GM23338 (cell line): ENCODE measurements around the gene CDH23. TPM values are rescaled to one million over a fixed set of nuclear protein-coding genes. Genes with fewer than 3 reads are reported as not detected.

Experiments used
- ATAC-seq: fragments of 200-7000 bp; cut with Tn5 transposase; 3 replicates; pipeline ENCODE4 v1.9.1; 2020
- DNase-seq: peaks from one replicate; pipeline ENCODE4 v3.0.0-alpha.2; 2015; ENCODE audit warnings: low spot score
- H2AFZ ChIP-seq: fragments of 200-600 bp; sonication (generic); 2 replicates; pipeline ENCODE4 v1.8.0; 2016; ENCODE audit warnings: antibody characterized with exemption, mild to moderate bottlenecking, moderate library complexity
- H3F3A ChIP-seq: fragments of 200-600 bp; sonication (generic); replicated peaks from 2 replicates; pipeline ENCODE4 v1.8.0; 2017; ENCODE audit warnings: antibody characterized with exemption, mixed run types, low read depth
- H3K27ac ChIP-seq: fragments of 200-600 bp; sonication (generic); 2 replicates; pipeline ENCODE4 v1.6.1; 2016; ENCODE audit warnings: low read depth
- H3K27me3 ChIP-seq: fragments of 200-600 bp; sonication (generic); 2 replicates; pipeline ENCODE4 v1.8.0; 2016; ENCODE audit warnings: mild to moderate bottlenecking, mixed run types, moderate library complexity; ENCODE audit not compliant: insufficient read depth
- H3K36me3 ChIP-seq: fragments of 200-600 bp; sonication (generic); 2 replicates; pipeline ENCODE4 v1.8.0; 2016; ENCODE audit warnings: mild to moderate bottlenecking; ENCODE audit not compliant: insufficient read depth
- H3K4me1 ChIP-seq: fragments of 200-600 bp; sonication (generic); 2 replicates; pipeline ENCODE4 v1.8.0; 2016; ENCODE audit warnings: mild to moderate bottlenecking, moderate library complexity; ENCODE audit not compliant: insufficient read depth
- H3K4me2 ChIP-seq: fragments of 200-600 bp; sonication (generic); 2 replicates; pipeline ENCODE4 v1.7.1; 2017; ENCODE audit warnings: mixed run types
- H3K4me3 ChIP-seq: fragments of 200-600 bp; sonication (generic); 2 replicates; pipeline ENCODE4 v1.6.1; 2016; ENCODE audit warnings: mixed run types
- H3K79me2 ChIP-seq: fragments of 200-600 bp; sonication (generic); replicated peaks from 2 replicates; pipeline ENCODE4 v1.8.0; 2017; ENCODE audit warnings: mild to moderate bottlenecking; ENCODE audit not compliant: insufficient read depth
- H3K9me2 ChIP-seq: fragments of 200-600 bp; sonication (generic); 2 replicates; pipeline ENCODE4 v1.8.0; 2017; ENCODE audit not compliant: insufficient read depth
- H4K20me1 ChIP-seq: fragments of 200-600 bp; sonication (generic); replicated peaks from 2 replicates; pipeline ENCODE4 v1.8.0; 2017; ENCODE audit warnings: mild to moderate bottlenecking; ENCODE audit not compliant: insufficient read depth
- H3K27ac Mint-ChIP-seq: 2 replicates; pipeline ENCODE4 v1.8.0; 2020; ENCODE audit warnings: inconsistent platforms, mild to moderate bottlenecking, moderate library complexity, mixed read lengths
- H3K27me3 Mint-ChIP-seq: 3 replicates; pipeline ENCODE4 v1.8.0; 2022; ENCODE audit warnings: low read depth, mild to moderate bottlenecking, moderate library complexity, mixed read lengths, inconsistent platforms; ENCODE audit not compliant: insufficient read depth, poor library complexity
- H3K36me3 Mint-ChIP-seq: 3 replicates; pipeline ENCODE4 v1.8.0; 2021; ENCODE audit warnings: low read depth, mild to moderate bottlenecking, inconsistent platforms, moderate library complexity, mixed read lengths
- H3K4me1 Mint-ChIP-seq: 3 replicates; pipeline ENCODE4 v1.8.0; 2020; ENCODE audit warnings: mild to moderate bottlenecking, inconsistent platforms, mixed read lengths
- H3K4me3 Mint-ChIP-seq: 3 replicates; pipeline ENCODE4 v1.8.0; 2021; ENCODE audit warnings: moderate library complexity, mild to moderate bottlenecking, inconsistent platforms, mixed read lengths
- H3K9me3 Mint-ChIP-seq: 3 replicates; pipeline ENCODE4 v1.8.0; 2020; ENCODE audit warnings: moderate library complexity, mild to moderate bottlenecking, inconsistent platforms, mixed read lengths
- EZH2 ChIP-seq: fragments of 200-600 bp; sonication (generic); IDR thresholded peaks from one replicate; pipeline ENCODE4 v1.8.0; 2017; ENCODE audit warnings: antibody characterized with exemption, mild to moderate bottlenecking, low read depth; ENCODE audit not compliant: unreplicated experiment
- JUNB ChIP-seq: IDR thresholded peaks from one replicate; pipeline ENCODE4 v1.6.1; 2016; ENCODE audit warnings: antibody characterized with exemption; ENCODE audit not compliant: unreplicated experiment
- NANOG ChIP-seq: IDR thresholded peaks from 2 replicates; pipeline ENCODE4 v1.6.1; 2016; ENCODE audit warnings: antibody characterized with exemption, borderline replicate concordance
- POLR2AphosphoS5 ChIP-seq: IDR thresholded peaks from 2 replicates; pipeline ENCODE4 v1.6.1; 2016; ENCODE audit warnings: antibody characterized with exemption, low read depth
- REST ChIP-seq: IDR thresholded peaks from one replicate; pipeline ENCODE4 v1.6.1; 2018; ENCODE audit warnings: antibody characterized with exemption; ENCODE audit not compliant: unreplicated experiment
- STAT1 ChIP-seq: IDR thresholded peaks from one replicate; pipeline ENCODE4 v1.6.1; 2016; ENCODE audit warnings: antibody characterized with exemption; ENCODE audit not compliant: unreplicated experiment
- ZNF114 ChIP-seq: fragments of 250-450 bp; sonication (Bioruptor Pico); IDR thresholded peaks from 2 replicates; pipeline ENCODE4 v1.5.0; 2020; ENCODE audit warnings: mild to moderate bottlenecking, moderate library complexity
- ZNF331 ChIP-seq: fragments of 250-450 bp; sonication (Bioruptor Pico); IDR thresholded peaks from 2 replicates; pipeline ENCODE4 v1.5.0; 2020; ENCODE audit warnings: low read depth, mild to moderate bottlenecking, moderate library complexity
- ZNF462 ChIP-seq: fragments of 250-450 bp; sonication (Bioruptor Pico); IDR thresholded peaks from 2 replicates; pipeline ENCODE4 v1.5.0; 2020; ENCODE audit warnings: mild to moderate bottlenecking, moderate library complexity
- polyA plus RNA-seq: library from polyadenylated mRNA; unstranded; fragments of >200 nt; fragmentation: Nextera tagmentation; extraction: Ambion mirVana; gene quantifications from 2 replicates; pipeline ENCODE4 v1.2.1, GENCODE V29; 2016
- total RNA-seq: library from RNA; depleted of rRNA; stranded (reverse); fragments of >200 nt; shearing (Covaris generic); gene quantifications from 2 replicates; pipeline ENCODE4 v1.2.3, GENCODE V29; 2014
- TF ChIP-seq, protein P1 (sequence below), 2 experiments: fragments of 200-600 bp in 1 of 2; sonication (generic) in 1 of 2; conservative IDR thresholded peaks; 2 replicates each; pipeline versions ENCODE4 v1.5.1 to v1.6.1; 2016 to 2017; ENCODE audit warnings: antibody characterized with exemption in 2 of 2, low read depth in 2 of 2, mild to moderate bottlenecking in 2 of 2, moderate library complexity in 1 of 2

CDH23 gene
- total and polyA plus RNA-seq, 2 experiments from 2014 or later, result 0.95 to 4.3 TPM

GRCh38 chr10:71697938-71698709 lies 301.4 kb downstream of the CDH23 start:
- DNase-seq (no peak), ATAC-seq (no peak)
- Histone ChIP-seq H4K20me1 (no peaks in the 10 kb centered on the region), H3K4me3 (no peak overlapping the region), H3F3A (no peaks in the 10 kb centered on the region), H3K9me2 (no peaks in the 10 kb centered on the region), H3K79me2 (no peaks in the 10 kb centered on the region), H2AFZ (no peak overlapping the region), H3K27me3 (no peaks in the 10 kb centered on the region), H3K27ac (no peak overlapping the region), H3K36me3 (no peaks in the 10 kb centered on the region), H3K4me2 (no peak overlapping the region), H3K4me1 (no peaks in the 10 kb centered on the region)
- no peak for TF ChIP-seq REST
- no peak for TF ChIP-seq NANOG
- no peak for TF ChIP-seq POLR2AphosphoS5
- TF ChIP-seq JUNB, result no peak
- no peak for TF ChIP-seq STAT1
- Mint-ChIP-seq H3K4me1 (peaks cover 4% of the 10 kb centered on the region; the same call in 2 of the 3 replicates), H3K27me3 (no peaks in the 10 kb centered on the region), H3K36me3 (no peaks in the 10 kb centered on the region), H3K9me3 (no peaks in the 10 kb centered on the region), H3K4me3 (no peak overlapping the region), H3K27ac (peak overlapping the region; percentile 48; the same call in 1 of the 2 replicates)

GRCh38 chr10:71698737-71699136 lies 302.0 kb downstream of the CDH23 start:
- H3K27ac Mint-ChIP-seq, result no peak overlapping the region
- no peaks in the 10 kb centered on the region for H3F3A ChIP-seq
- TF ChIP-seq EZH2 (no peak), ZNF331 (CRISPR knock-in tag) (no peak), NANOG (no peak), ZNF462 (CRISPR knock-in tag) (no peak), JUNB (no peak), ZNF114 (no peak)
- TF ChIP-seq, protein P1, sequence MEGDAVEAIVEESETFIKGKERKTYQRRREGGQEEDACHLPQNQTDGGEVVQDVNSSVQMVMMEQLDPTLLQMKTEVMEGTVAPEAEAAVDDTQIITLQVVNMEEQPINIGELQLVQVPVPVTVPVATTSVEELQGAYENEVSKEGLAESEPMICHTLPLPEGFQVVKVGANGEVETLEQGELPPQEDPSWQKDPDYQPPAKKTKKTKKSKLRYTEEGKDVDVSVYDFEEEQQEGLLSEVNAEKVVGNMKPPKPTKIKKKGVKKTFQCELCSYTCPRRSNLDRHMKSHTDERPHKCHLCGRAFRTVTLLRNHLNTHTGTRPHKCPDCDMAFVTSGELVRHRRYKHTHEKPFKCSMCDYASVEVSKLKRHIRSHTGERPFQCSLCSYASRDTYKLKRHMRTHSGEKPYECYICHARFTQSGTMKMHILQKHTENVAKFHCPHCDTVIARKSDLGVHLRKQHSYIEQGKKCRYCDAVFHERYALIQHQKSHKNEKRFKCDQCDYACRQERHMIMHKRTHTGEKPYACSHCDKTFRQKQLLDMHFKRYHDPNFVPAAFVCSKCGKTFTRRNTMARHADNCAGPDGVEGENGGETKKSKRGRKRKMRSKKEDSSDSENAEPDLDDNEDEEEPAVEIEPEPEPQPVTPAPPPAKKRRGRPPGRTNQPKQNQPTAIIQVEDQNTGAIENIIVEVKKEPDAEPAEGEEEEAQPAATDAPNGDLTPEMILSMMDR (conservative IDR thresholded peaks at IDR 0.05; ENCODE audit: low read depth in 2 of 2), result no peak

More at GRCh38 chr10:71698737-71699136, 302.0 kb downstream of the CDH23 start:
- no peaks in the 10 kb centered on the region for H3K79me2 ChIP-seq
- no peaks in the 10 kb centered on the region for H3K27me3 ChIP-seq
- ATAC-seq (no peak), DNase-seq (no peak)
- H2AFZ ChIP-seq, result no peak overlapping the region
- no peaks in the 10 kb centered on the region for H3K36me3 Mint-ChIP-seq
- H3K4me1 Mint-ChIP-seq, result peaks cover 3% of the 10 kb centered on the region; the same call in 2 of the 3 replicates
- no peaks in the 10 kb centered on the region for H4K20me1 ChIP-seq
- no peaks in the 10 kb centered on the region for H3K27me3 Mint-ChIP-seq
- no peaks in the 10 kb centered on the region for H3K36me3 ChIP-seq
- H3K27ac ChIP-seq, result no peak overlapping the region
- H3K4me2 ChIP-seq, result no peak overlapping the region
- H3K4me3 ChIP-seq, result no peak overlapping the region
- no peaks in the 10 kb centered on the region for H3K9me2 ChIP-seq
- H3K9me3 Mint-ChIP-seq, result no peaks in the 10 kb centered on the region
- no peaks in the 10 kb centered on the region for H3K4me1 ChIP-seq
- H3K4me3 Mint-ChIP-seq, result no peak overlapping the region
